GM19324 (cell line): Measurements from ENCODE around the gene TTYH2.
"Not testable (repeated sequence)": the region's sequence is repeated elsewhere in the genome, so short reads cannot be mapped to it uniquely, and the experiment has no call there.

Experiments
- ATAC-seq: cut with Tn5 transposase; IDR thresholded peaks from one replicate; pipeline ENCODE4 v1.9.1; 2021; ENCODE audit warnings: mild to moderate bottlenecking, moderate library complexity; ENCODE audit not compliant: unreplicated experiment, low FRiP score

TTYH2 gene

DNA sequence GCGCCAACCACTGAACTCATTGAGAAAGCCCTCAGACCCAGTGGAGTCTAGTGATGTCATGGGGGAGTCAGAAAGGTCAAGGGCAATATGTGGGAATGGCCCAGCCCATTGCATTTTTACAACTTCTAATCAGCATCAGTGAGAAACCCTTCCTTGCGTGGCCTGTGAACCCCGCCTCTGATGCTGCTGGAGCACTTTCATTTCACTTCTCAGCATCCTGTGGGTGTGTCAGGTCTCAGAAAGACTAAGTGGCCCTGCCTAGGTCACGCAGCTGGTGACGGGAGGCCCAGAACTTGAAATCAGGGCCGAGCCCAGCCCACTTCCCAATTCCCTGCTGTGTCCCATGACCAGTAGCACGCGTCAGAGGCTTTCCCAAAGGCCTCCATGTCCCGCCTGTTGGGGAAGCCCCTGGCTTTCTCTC, 66.7 kb downstream of the TTYH2 start:
- no peak for ATAC-seq

- ATAC-seq, result no peak
These were observed 68.4 kb downstream of the TTYH2 start for GRCh38 chr17:74281799-74282198.

- ATAC-seq, result not testable (repeated sequence)
These were observed 68.9 kb downstream of the TTYH2 start for GRCh38 chr17:74282274-74282586.

- ATAC-seq, result no peak
These were observed 69.4 kb downstream of the TTYH2 start for GRCh38 chr17:74282587-74283370.

DNA sequence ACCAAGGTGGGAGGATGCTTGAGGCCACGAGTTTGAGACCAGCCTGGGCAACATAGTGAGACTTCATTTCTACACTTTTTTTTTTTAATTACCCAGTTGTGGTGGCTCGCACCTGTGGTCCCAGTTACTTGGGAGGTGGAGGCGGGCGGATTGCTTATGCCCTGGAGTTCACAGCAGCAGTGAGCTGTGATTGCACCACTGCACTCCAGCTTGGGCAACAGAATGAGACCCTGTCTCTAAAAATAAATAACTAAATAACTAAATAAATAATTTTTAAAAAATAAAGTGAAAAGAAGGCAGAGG, 70.0 kb downstream of the TTYH2 start:
- ATAC-seq, result no peak

- no peak for ATAC-seq
These were observed 73.7 kb downstream of the TTYH2 start for GRCh38 chr17:74287031-74287602.

DNA sequence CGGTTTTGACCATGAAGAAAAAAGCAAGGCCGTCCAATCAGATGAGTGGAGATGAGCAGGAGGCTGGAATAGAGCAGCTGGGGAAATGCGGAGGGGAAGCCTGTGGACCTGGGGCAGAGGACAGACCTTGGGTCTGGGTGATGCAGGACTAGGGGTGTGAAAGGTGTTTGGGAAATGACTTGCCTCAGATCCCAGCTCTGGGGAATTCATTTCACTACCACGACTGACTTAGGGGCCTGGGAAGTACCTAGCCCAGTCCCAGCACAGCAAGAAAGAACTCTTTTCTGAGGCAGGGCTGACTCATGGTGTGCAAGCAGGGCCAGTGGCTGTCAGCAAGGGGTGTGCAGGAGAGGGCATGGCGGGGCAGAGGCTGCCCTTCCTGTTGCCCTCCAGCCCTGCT, 75.4 kb downstream of the TTYH2 start:
- no peak for ATAC-seq

GRCh38 chr17:74289688-74290087, 76.3 kb downstream of the TTYH2 start:
- no peak for ATAC-seq

GRCh38 chr17:74290340-74290739, 77.0 kb downstream of the TTYH2 start:
- ATAC-seq, result no peak

- no peak for ATAC-seq
These were observed 79.1 kb downstream of the TTYH2 start for GRCh38 chr17:74292495-74292894.

GRCh38 chr17:74295625-74296547, 82.5 kb downstream of the TTYH2 start:
- no peak for ATAC-seq

- no peak for ATAC-seq
These were observed 83.2 kb downstream of the TTYH2 start for GRCh38 chr17:74296548-74296936.

GRCh38 chr17:74297941-74298340, 84.6 kb downstream of the TTYH2 start:
- no peak for ATAC-seq

- no peak for ATAC-seq
These were observed 85.4 kb downstream of the TTYH2 start for GRCh38 chr17:74298778-74299177.

- no peak for ATAC-seq
These were observed 86.0 kb downstream of the TTYH2 start for GRCh38 chr17:74299226-74300009.

- no peak for ATAC-seq
These were observed 89.9 kb downstream of the TTYH2 start for GRCh38 chr17:74303305-74303704.

DNA sequence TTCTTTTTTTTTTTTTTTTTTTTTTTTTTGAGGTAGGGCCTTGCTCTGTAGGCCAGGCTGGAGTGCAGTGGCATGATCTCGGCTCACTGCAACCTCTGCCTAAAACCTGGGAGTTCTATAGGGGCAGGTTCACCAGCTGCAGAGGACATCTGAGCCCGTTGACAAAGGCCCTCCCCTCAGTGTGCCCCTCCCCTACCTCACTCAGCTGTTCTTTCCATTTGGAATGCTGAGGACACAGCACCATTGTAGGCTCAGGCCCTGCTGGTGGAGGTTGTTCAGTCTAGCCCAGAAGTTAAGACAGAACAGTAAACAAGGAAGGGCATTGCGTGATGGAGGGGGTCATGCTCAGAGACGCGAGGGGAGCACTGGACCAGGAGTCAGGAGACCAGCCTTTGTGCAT, 90.8 kb downstream of the TTYH2 start:
- ATAC-seq, result no peak

- ATAC-seq, result no peak
These were observed 92.7 kb downstream of the TTYH2 start for GRCh38 chr17:74305865-74306654.

DNA sequence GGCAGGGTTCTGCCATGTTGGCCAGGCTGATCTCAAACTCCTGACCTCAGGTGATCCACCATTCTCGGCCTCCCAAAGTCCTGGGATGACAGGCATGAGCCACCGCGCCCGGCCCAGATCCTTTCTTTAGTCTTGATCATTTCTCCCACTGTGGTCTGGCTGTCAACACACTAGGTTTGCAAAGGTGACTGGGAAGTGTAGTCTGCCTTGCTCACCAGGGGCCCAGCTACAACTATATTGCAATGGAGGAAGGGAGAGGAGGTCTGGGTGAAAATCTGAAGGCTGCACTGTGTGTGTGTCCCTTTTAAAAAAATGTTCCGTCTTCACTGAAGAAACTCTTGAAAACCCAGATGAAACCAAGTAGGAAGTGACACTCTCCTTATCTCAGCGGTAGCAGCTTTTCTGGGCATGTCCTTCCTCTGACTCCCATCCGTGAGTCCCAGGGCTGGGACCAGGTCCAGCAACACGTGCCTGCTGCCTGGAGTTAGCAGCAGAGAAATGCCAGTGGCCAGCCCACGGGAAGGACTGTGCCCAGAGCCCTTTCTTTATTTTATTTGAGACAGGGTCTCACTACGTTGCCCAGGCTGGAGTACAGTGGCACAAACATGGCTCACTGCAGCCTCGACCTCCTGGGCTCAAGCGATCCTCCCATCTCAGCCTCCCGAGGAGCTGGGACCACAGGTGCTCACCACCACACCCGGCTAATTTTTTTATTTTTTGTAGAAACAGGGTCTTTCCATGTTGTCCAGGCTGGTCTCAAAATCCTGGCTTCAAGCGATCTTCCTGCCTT, 94.8 kb downstream of the TTYH2 start:
- ATAC-seq, result no peak
